Measurements from ENCODE around the gene ZNF175. TPM values are rescaled to one million over a fixed set of nuclear protein-coding genes. Genes with fewer than 3 reads are reported as not detected.

The ZNF175 gene
- total RNA-seq, 1 experiment from 2014 or later, result 6.9 TPM

GRCh38 chr19:51548213-51548651, 22.9 kb upstream of the ZNF175 start:
- DNase-seq (ENCODE audit: unreplicated experiment), result no peak
- intact Hi-C loops (cut with micrococcal nuclease), result no loop called here
- Mint-ChIP-seq H3K4me3 (ENCODE audit: unreplicated experiment) (no peak overlapping the region), H3K27ac (ENCODE audit: low read depth, unreplicated experiment) (no peak overlapping the region), H3K9me3 (ENCODE audit: unreplicated experiment) (peaks cover 28% of the 10 kb centered on the region), H3K27me3 (ENCODE audit: insufficient read depth, unreplicated experiment) (no peaks in the 10 kb centered on the region), H3K36me3 (ENCODE audit: insufficient read depth, unreplicated experiment) (no peaks in the 10 kb centered on the region), H3K4me1 (ENCODE audit: insufficient read depth, unreplicated experiment) (no peaks in the 10 kb centered on the region)
- ChIA-PET POLR2A (interaction anchor here (0.7 kb wide), 2 partner anchors 17 to 337 kb away, joined by 3 to 4 read pairs; no protein-coding TSS in a partner anchor), CTCF (interaction anchor here (0.7 to 1.5 kb wide), 3 partner anchors 33 to 152 kb away, joined by 4 to 5 read pairs (median 4); no protein-coding TSS in a partner anchor)
- TF ChIP-seq CTCF (IDR thresholded peaks at IDR 0.05; ENCODE audit: unreplicated experiment), result no peak
- no TSS peak for BruUV-seq (replicated peaks)

- CTCF ChIA-PET, result interaction anchor here (0.7 to 1.5 kb wide), 3 partner anchors 33 to 152 kb away, joined by 4 to 5 read pairs (median 4); no protein-coding TSS in a partner anchor
- no TSS peak for BruUV-seq (replicated peaks)
Observed at GRCh38 chr19:51548891-51549305, 22.2 kb upstream of the ZNF175 start.

GRCh38 chr19:51549533-51550324, 21.4 kb upstream of the ZNF175 start:
- no peak for TF ChIP-seq CTCF (IDR thresholded peaks at IDR 0.05; ENCODE audit: unreplicated experiment)
- intact Hi-C loops (cut with micrococcal nuclease), result no loop called here
- Mint-ChIP-seq H3K4me1 (ENCODE audit: insufficient read depth, unreplicated experiment) (no peaks in the 10 kb centered on the region), H3K36me3 (ENCODE audit: insufficient read depth, unreplicated experiment) (no peaks in the 10 kb centered on the region), H3K27ac (ENCODE audit: low read depth, unreplicated experiment) (no peak overlapping the region), H3K27me3 (ENCODE audit: insufficient read depth, unreplicated experiment) (no peaks in the 10 kb centered on the region), H3K4me3 (ENCODE audit: unreplicated experiment) (no peak overlapping the region), H3K9me3 (ENCODE audit: unreplicated experiment) (peaks cover 20% of the 10 kb centered on the region)
- CTCF ChIA-PET, result no interaction called here
- POLR2A ChIA-PET, result no interaction called here
- DNase-seq (ENCODE audit: unreplicated experiment), result no peak
- no TSS peak for BruUV-seq (replicated peaks)

More at GRCh38 chr19:51548891-51549305, 22.2 kb upstream of the ZNF175 start:
- Mint-ChIP-seq H3K4me1 (ENCODE audit: insufficient read depth, unreplicated experiment) (no peaks in the 10 kb centered on the region), H3K27me3 (ENCODE audit: insufficient read depth, unreplicated experiment) (no peaks in the 10 kb centered on the region), H3K36me3 (ENCODE audit: insufficient read depth, unreplicated experiment) (no peaks in the 10 kb centered on the region), H3K9me3 (ENCODE audit: unreplicated experiment) (peaks cover 25% of the 10 kb centered on the region), H3K27ac (ENCODE audit: low read depth, unreplicated experiment) (no peak overlapping the region), H3K4me3 (ENCODE audit: unreplicated experiment) (no peak overlapping the region)
- no peak for TF ChIP-seq CTCF (IDR thresholded peaks at IDR 0.05; ENCODE audit: unreplicated experiment)
- intact Hi-C loops (cut with micrococcal nuclease), result no loop called here
- no peak for DNase-seq (ENCODE audit: unreplicated experiment)
- POLR2A ChIA-PET, result interaction anchor here (0.7 kb wide), 1 partner anchor 18 kb away, joined by 3 read pairs; no protein-coding TSS in a partner anchor

GRCh38 chr19:51550848-51551672, 20.0 kb upstream of the ZNF175 start:
- TF ChIP-seq CTCF (IDR thresholded peaks at IDR 0.05; ENCODE audit: unreplicated experiment), result no peak
- H3K27ac Mint-ChIP-seq (ENCODE audit: low read depth, unreplicated experiment), result no peak overlapping the region
- peaks cover 20% of the 10 kb centered on the region for H3K9me3 Mint-ChIP-seq (ENCODE audit: unreplicated experiment)
- no peaks in the 10 kb centered on the region for H3K36me3 Mint-ChIP-seq (ENCODE audit: insufficient read depth, unreplicated experiment)
- BruUV-seq (replicated peaks), result no TSS peak
- POLR2A ChIA-PET, result no interaction called here
- DNase-seq (ENCODE audit: unreplicated experiment), result no peak
- intact Hi-C loops (cut with micrococcal nuclease), result no loop called here
- CTCF ChIA-PET, result interaction anchor here (0.6 to 1.2 kb wide), 2 partner anchors 58 to 156 kb away, joined by 3 read pairs; no protein-coding TSS in a partner anchor
- no peaks in the 10 kb centered on the region for H3K27me3 Mint-ChIP-seq (ENCODE audit: insufficient read depth, unreplicated experiment)
- H3K4me3 Mint-ChIP-seq (ENCODE audit: unreplicated experiment), result no peak overlapping the region
- no peaks in the 10 kb centered on the region for H3K4me1 Mint-ChIP-seq (ENCODE audit: insufficient read depth, unreplicated experiment)

Measured in MCF 10A (cell line).